Measurements from ENCODE around the gene FER1L5.

The FER1L5 gene

GRCh38 chr2:96753661-96754282 lies 111.2 kb downstream of the FER1L5 start:
- Histone ChIP-seq H4K20me1 (ENCODE audit: insufficient read depth, low read length) (no peaks in the 10 kb centered on the region), H3K4me3 (ENCODE audit: low read length) (no peak overlapping the region)
- TF ChIP-seq EZH2phosphoT487 (IDR thresholded peaks at IDR 0.05; ENCODE audit: low read length) (no peak), EZH2 (optimal IDR thresholded peaks at IDR 0.05; ENCODE audit: low read depth, low read length) (no peak)
- TF ChIP-seq, protein P1, sequence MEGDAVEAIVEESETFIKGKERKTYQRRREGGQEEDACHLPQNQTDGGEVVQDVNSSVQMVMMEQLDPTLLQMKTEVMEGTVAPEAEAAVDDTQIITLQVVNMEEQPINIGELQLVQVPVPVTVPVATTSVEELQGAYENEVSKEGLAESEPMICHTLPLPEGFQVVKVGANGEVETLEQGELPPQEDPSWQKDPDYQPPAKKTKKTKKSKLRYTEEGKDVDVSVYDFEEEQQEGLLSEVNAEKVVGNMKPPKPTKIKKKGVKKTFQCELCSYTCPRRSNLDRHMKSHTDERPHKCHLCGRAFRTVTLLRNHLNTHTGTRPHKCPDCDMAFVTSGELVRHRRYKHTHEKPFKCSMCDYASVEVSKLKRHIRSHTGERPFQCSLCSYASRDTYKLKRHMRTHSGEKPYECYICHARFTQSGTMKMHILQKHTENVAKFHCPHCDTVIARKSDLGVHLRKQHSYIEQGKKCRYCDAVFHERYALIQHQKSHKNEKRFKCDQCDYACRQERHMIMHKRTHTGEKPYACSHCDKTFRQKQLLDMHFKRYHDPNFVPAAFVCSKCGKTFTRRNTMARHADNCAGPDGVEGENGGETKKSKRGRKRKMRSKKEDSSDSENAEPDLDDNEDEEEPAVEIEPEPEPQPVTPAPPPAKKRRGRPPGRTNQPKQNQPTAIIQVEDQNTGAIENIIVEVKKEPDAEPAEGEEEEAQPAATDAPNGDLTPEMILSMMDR (IDR thresholded peaks at IDR 0.05; ENCODE audit: low read length): no peak

GRCh38 chr2:96754317-96754716 lies 111.8 kb downstream of the FER1L5 start:
- TF ChIP-seq EZH2 (optimal IDR thresholded peaks at IDR 0.05; ENCODE audit: low read depth, low read length) (no peak), EZH2phosphoT487 (IDR thresholded peaks at IDR 0.05; ENCODE audit: low read length) (no peak)
- TF ChIP-seq, protein P1 (IDR thresholded peaks at IDR 0.05; ENCODE audit: low read length): no peak
- H4K20me1 ChIP-seq (ENCODE audit: insufficient read depth, low read length): no peaks in the 10 kb centered on the region
- no peaks in the 10 kb centered on the region for H3F3A ChIP-seq (ENCODE audit: insufficient read depth, low read length)
- H3K9me3 ChIP-seq (replicated peaks; ENCODE audit: insufficient read depth, low read length): no peaks in the 10 kb centered on the region
- no peaks in the 10 kb centered on the region for H3K79me2 ChIP-seq (ENCODE audit: low read length)
- H3K36me3 ChIP-seq (replicated peaks; ENCODE audit: insufficient read depth, low read length): no peaks in the 10 kb centered on the region
- no peak overlapping the region for H3K4me3 ChIP-seq (ENCODE audit: low read length)
- no peak overlapping the region for H2AFZ ChIP-seq (ENCODE audit: low read length)
- no peak overlapping the region for H3K9ac ChIP-seq (ENCODE audit: low read length)
- no peak overlapping the region for H3K27ac ChIP-seq (ENCODE audit: low read length)
- no peak for DNase-seq
- H3K4me2 ChIP-seq (ENCODE audit: low read depth, low read length): no peak overlapping the region
- no peaks in the 10 kb centered on the region for H3K9me2 ChIP-seq (replicated peaks; ENCODE audit: insufficient read depth, low read length)
- no peaks in the 10 kb centered on the region for H3K4me1 ChIP-seq (ENCODE audit: low read length)
- no peaks in the 10 kb centered on the region for H3K27me3 ChIP-seq (replicated peaks; ENCODE audit: insufficient read depth, low read length)

More at GRCh38 chr2:96753661-96754282, 111.2 kb downstream of the FER1L5 start:
- Histone ChIP-seq H3K27me3 (replicated peaks; ENCODE audit: insufficient read depth, low read length) (no peaks in the 10 kb centered on the region), H3K9me3 (replicated peaks; ENCODE audit: insufficient read depth, low read length) (no peaks in the 10 kb centered on the region), H3K36me3 (replicated peaks; ENCODE audit: insufficient read depth, low read length) (no peaks in the 10 kb centered on the region), H3K9ac (ENCODE audit: low read length) (no peak overlapping the region), H3K4me2 (ENCODE audit: low read depth, low read length) (no peak overlapping the region), H3K27ac (ENCODE audit: low read length) (no peak overlapping the region), H3K4me1 (ENCODE audit: low read length) (no peaks in the 10 kb centered on the region), H3K79me2 (ENCODE audit: low read length) (no peaks in the 10 kb centered on the region), H2AFZ (ENCODE audit: low read length) (no peak overlapping the region), H3K9me2 (replicated peaks; ENCODE audit: insufficient read depth, low read length) (no peaks in the 10 kb centered on the region), H3F3A (ENCODE audit: insufficient read depth, low read length) (no peaks in the 10 kb centered on the region)
- DNase-seq: no peak
